NCI-H2196 (cell line): ENCODE data around the gene RAPGEF2.
"Not testable (repeated sequence)": the region's sequence is repeated elsewhere in the genome, so short reads cannot be mapped to it uniquely, and the experiment has no call there.

Source experiments
- DNase-seq: peaks from one replicate; lab custom pipeline; 2025; ENCODE audit not compliant: unreplicated experiment; lab: John Stamatoyannopoulos, UW

The RAPGEF2 gene

GRCh38 chr4:159357350-159357749, 254.5 kb downstream of the RAPGEF2 start:
- no peak for DNase-seq

- no peak for DNase-seq
Measured at GRCh38 chr4:159358226-159358625, 255.3 kb downstream of the RAPGEF2 start.

GRCh38 chr4:159360549-159360948, 257.7 kb downstream of the RAPGEF2 start:
- DNase-seq = no peak

- no peak for DNase-seq
Measured at GRCh38 chr4:159363361-159363760, 260.5 kb downstream of the RAPGEF2 start.

- no peak for DNase-seq
Measured at GRCh38 chr4:159366966-159367780, 264.3 kb downstream of the RAPGEF2 start.

GRCh38 chr4:159367781-159368080, 264.9 kb downstream of the RAPGEF2 start:
- DNase-seq = no peak

- no peak for DNase-seq
Measured at GRCh38 chr4:159368320-159368719, 265.4 kb downstream of the RAPGEF2 start.

- no peak for DNase-seq
Measured at GRCh38 chr4:159369256-159369655, 266.4 kb downstream of the RAPGEF2 start.

GRCh38 chr4:159370286-159370685, 267.4 kb downstream of the RAPGEF2 start:
- no peak for DNase-seq

GRCh38 chr4:159374749-159375530, 272.1 kb downstream of the RAPGEF2 start:
- DNase-seq = no peak

GRCh38 chr4:159376289-159376688, 273.4 kb downstream of the RAPGEF2 start:
- DNase-seq = no peak

GRCh38 chr4:159378056-159378616, 275.3 kb downstream of the RAPGEF2 start:
- no peak for DNase-seq

GRCh38 chr4:159379064-159379463, 276.2 kb downstream of the RAPGEF2 start:
- DNase-seq = not testable (repeated sequence)

GRCh38 chr4:159379836-159380235, 277.0 kb downstream of the RAPGEF2 start:
- DNase-seq = no peak

- no peak for DNase-seq
Measured at GRCh38 chr4:159382856-159383561, 280.1 kb downstream of the RAPGEF2 start.

GRCh38 chr4:159383562-159383931, 280.7 kb downstream of the RAPGEF2 start:
- DNase-seq = no peak

GRCh38 chr4:159384017-159384416, 281.1 kb downstream of the RAPGEF2 start:
- DNase-seq = no peak

GRCh38 chr4:159384632-159385031, 281.8 kb downstream of the RAPGEF2 start:
- no peak for DNase-seq

GRCh38 chr4:159386620-159387019, 283.7 kb downstream of the RAPGEF2 start:
- no peak for DNase-seq

- no peak for DNase-seq
Measured at GRCh38 chr4:159389756-159390155, 286.9 kb downstream of the RAPGEF2 start.

- no peak for DNase-seq
Measured at GRCh38 chr4:159390648-159391047, 287.8 kb downstream of the RAPGEF2 start.

- DNase-seq = no peak
Measured at GRCh38 chr4:159395693-159396092, 292.8 kb downstream of the RAPGEF2 start.
